ENCODE results near the gene RNF168. TPM values are rescaled to one million over a fixed set of nuclear protein-coding genes. Genes with fewer than 3 reads are reported as not detected.
"Not testable (repeated sequence)": the region's sequence is repeated elsewhere in the genome, so short reads cannot be mapped to it uniquely, and the experiment has no call there.

Gene RNF168
- polyA plus RNA-seq, 12 donors = 8.2 to 14.0 (median 10.0) TPM; not detected in 1

DNA sequence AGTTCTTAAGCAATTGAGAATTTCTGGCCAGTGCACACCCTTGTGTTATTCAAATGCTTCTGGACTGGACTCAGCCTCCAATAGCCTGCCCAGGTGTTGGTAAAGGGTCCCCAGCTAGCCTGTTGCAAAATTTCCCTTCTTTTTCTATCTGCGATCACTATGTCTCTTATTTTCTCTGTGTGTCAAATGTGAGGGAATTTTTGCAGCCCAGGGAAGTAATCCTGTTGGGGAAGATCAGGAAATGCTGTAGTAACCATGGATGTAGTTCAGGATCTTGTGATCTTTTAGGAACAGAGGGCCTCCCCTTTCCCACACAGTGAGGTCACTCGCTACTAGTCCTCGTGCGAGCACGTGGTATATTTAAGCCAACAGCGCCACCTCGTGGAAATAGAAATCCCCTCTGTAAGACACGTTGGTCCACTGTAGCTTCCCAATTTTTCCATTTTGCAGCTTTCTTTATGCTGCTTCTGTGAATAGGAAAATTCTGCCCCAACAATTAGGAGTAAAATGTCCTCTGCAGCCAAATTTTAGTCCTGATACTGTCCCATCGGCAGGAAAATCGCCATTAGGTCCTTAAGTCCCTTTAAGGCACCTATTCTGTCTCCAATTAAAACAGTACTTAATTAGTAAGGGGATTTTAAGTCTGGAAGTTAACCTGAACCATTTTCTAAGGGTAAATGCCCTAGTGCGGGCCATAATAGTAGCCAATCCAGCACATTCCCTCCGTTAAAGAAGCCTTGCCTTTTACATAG lies 15.6 kb upstream of the RNF168 start:
- DNase-seq = no peak

DNA sequence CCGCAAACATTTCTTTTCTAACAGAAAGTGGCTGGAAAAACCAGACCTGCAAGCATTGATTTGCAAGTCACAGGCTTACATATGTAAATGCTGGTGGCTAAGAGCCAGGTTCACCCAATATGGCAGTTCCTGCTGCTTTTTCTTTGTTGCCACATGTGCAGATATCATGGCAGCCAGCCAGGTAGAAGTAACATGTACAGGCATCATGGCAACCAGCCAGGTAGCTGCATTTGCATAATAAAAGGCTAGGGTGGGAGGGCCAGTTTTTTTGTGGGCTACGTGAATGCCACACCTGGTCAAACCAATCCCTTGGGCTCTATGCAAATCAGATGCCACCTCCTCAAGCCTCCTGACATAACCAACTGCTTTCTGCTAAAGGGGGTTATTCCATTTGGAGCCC lies 14.4 kb upstream of the RNF168 start:
- DNase-seq = no peak

DNA sequence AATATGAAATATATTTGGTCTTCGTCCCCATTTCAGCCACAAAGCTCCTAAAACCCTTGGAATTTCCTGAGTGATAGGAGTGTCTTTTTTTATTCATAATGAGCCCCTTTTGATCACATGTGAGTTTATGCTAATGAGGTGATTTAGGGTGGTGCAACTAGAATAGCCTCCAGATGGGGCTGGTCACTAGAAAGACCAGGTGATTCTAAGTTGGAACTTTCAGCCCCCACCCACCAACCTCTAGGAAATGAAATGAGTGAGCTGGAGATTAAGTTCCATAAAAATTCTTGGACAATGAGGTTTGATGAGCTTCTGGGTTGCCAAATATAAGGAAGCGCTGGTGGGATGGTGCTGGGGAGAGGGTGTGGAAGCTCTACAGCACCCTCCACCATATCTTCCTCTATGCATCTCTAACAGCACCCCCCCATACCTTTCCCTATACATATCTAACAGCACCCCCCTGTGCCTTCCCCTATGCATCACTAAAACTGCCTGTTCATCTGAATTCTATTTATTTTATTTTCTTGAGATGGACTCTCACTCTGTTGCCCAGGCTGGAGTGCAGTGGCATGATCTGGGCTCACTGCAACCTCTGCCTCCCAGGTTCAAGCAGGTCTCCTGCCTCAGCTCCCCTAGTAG lies 13.7 kb upstream of the RNF168 start:
- DNase-seq = no peak

DNA sequence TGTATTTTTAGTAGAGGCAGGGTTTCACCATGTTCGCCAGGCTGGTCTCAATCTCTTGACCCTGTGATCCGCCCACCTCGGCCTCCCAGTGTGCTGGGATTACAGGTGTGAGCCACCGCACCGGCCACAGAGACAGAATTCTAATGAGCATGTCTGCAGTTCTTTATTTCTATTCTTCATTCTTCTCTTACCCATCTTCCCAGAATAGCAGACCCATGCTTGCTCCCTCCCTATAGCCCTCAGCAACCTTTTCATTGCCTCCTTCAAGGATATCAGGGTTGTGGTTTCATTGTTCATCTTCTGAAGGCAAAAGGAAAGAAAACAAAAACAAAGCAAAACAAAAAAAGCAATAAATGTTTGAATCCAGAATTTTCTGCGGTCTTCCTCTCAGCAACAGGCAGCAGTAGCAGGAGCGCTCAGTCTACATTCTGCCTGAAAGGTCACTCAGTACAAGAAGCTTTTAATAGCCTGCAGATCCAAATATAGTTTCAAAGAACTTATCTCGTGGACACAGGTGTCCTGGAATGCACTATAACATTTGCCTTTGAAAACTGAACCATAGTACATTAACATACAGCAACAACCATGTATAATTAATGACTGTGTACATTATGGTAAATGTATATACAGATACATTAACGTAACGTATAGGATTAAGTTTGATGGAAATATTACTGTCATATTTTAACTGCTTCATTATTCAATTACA lies 11.5 kb upstream of the RNF168 start, which contains the start of gene SMCO1:
Gene SMCO1 (minus strand): TSS at position 434 of the 709 bp plus-strand sequence. CDS start 137 bp downstream, at position 297.
- DNase-seq = no peak

DNA sequence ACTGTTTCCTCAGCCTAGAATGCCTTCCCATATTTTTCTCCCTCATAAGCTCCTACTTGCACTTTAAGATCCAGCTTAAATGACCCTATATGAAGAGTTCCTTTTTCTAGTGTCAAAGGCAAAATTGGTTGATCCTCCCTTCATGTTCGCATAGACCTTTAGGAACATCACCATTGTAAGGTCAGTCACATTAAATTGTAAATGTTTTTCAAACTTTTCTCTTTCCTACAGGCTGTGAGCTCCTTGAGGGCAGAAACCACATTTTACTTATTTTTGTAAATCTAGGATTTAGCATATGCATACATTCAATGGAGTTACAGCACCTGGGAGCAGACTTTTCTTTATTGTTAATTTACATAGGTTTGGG lies 10.8 kb upstream of the RNF168 start:
- DNase-seq = no peak

DNA sequence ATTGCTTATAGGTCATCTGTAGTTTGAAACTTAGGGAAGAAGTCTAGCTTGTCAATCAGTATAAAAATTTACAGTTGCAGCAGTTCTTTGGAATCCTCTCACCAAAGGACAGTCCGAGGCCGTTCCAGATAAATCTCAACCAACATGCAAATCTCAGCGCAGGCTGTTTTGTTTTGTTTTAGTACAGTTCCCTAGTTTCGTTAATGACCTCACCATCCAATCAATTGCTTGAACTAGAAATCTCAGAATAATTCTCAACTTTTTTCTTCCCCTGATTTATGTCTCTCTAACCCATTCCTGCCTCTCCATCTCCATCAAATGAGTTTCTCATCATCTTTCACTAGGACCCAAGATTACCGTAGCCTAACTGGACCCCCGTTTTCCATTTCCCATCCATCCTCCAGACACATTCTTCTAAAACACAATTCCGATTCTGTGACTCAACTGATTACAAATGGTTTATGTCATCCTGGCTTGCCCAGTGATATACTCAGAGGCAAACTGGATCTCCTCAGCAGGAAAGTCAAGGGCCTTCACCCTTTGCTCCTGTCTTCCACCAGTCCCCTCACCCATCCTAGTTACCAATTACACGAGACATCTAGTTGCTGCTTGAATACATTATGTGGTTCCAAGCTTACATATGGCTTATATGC lies 10.3 kb upstream of the RNF168 start:
- DNase-seq = no peak

DNA sequence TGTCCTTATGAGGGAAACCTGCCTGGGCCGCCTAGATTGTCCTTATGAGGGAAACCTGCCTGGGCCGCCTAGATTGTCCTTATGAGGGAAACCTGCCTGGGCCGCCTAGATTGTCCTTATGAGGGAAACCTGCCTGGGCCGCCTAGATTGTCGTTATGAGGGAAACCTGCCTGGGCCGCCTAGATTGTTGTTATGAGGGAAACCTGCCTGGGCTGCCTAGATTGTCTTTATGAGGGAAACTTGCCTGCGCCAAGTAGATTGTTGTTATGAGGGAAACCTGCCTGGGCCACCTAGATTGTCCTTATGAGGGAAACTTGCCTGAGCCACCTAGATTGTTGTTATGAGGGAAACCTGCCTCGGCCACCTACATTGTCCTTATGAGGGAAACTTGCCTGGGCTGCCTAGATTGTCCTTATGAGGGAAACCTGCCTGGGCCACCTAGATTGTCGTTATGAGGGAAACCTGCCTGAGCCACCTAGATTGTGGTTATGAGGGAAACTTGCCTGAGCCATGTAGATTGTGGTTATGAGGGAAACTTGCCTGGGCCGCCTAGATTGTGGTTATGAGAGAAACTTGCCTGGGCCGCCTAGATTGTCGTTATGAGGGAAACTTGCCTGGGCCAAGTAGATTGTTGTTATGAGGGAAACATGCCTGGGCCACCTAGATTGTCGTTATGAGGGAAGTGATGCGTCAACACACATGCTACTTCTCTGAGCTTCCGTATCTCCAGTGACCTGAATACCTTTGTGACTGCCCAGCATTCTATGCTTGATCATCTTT lies 8.3 kb upstream of the RNF168 start:
- DNase-seq = not testable (repeated sequence)

DNA sequence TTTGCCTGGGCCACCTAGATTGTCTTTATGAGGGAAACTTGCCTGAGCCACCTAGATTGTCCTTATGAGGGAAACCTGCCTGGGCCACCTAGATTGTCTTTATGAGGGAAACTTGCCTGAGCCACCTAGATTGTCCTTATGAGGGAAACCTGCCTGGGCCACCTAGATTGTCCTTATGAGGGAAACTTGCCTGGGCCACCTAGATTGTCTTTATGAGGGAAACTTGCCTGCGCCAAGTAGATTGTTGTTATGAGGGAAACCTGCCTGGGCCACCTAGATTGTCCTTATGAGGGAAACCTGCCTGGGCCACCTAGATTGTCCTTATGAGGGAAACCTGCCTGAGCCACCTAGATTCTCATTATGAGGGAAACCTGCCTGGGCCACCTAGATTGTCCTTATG lies 7.5 kb upstream of the RNF168 start:
- not testable (repeated sequence) for DNase-seq

DNA sequence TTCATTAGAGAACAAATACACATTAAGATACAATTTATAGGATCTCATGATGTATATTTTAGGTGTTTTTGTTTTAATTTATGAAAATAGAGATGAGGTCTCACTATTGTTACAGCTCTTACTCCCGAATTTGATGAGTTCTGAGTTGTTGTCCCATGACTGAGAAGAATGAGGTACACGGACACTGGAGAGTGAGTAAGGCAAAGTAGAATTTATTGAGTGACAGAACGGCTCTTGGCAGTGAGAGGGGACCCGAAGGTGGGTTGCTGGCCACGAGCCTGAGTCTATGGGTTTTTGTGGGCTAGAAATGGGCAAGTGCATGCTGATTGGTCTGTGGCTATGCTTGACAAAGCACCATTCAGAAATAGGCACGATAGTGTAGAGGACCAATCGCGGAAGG lies 3.1 kb upstream of the RNF168 start:
- DNase-seq = no peak

DNA sequence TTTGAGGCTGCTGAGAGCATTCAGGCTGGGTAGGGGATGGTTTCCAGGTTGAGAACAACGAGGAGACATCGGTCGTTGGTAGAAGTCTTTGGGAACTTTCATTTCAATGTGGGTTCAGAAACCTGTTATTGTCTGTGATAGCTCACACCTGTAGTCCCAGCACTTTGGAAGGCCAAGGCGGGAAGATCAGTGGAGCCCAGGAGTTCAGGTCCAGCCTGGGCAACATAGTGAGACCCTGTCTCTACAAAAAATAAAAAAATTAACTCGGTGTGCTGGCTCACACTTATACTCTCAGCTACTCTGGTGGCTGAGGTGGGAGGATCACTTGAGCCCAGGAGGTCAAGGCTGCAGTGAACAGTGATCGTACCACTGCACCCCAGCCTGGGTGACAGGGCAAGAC lies 988 bp upstream of the RNF168 start:
- no peak for DNase-seq

DNA sequence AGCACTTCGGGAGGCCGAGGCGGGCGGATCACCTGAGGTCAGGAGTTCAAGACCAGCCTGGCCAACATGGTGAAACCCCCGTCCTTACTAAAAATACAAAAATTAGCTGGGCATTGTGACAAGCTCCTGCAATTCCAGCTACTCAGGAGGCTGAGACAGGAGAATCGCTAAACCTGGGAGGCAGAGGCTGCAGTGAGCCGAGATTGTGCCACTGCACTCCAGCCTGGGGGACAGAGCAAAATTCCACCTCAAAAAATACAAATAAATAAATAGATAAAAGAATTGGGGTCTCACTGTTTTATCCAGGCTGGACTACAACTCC lies 470 bp upstream of the RNF168 start:
- not testable (repeated sequence) for DNase-seq

DNA sequence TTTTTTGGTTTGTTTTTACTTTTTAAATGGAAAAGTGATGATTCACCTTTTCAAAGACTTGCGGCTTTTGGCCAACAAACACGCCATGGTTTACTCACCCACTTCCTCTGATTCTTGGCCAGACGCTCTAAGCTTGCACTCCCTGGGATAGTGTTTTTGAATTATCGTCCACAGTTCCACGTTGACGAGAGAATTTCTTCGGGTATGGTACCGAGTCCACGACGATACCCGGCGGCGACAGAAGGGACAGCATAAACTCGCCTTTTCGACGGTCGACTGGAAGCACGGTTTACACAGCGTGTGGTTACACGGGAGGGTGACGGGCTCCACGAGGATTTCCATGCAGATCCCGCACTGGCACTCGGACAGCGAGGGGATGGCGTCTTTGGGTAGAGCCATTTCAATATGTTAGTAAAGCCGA lies 783 bp downstream of the RNF168 start:
- DNase-seq = peak; percentile 53

DNA sequence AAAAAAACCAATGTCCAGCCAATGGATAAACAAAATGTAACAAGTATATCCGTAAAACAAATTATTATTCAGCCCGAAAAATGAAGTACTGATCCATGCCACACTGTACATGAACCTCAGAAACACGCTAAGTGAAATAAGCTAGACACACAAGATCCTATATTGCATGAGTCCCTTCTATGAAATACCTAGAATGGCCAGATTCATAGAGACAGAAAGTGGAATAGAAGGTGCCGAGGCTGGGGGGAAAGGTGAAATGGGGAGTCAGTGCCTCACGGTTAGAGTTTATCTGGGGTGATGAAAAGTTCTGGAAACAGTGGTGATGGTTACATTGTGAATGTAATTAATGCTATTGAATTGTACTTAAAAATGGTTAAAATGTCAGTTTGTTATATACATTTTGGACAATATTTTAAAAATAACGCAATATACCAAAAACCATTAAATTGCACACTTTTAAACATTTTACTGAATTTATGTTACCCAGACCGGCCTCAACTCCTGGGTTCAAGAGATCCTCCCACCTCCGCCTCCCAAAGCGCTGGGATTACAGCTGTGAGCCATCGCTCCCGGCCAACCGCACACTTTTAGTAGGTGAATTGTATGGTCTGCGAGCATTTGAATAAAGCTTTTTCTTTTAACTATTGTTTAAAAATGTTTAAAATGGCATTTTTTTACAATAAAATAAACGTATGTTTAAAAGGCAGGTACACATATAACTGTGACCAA lies 2.1 kb downstream of the RNF168 start:
- peak; percentile 2 for DNase-seq

DNA sequence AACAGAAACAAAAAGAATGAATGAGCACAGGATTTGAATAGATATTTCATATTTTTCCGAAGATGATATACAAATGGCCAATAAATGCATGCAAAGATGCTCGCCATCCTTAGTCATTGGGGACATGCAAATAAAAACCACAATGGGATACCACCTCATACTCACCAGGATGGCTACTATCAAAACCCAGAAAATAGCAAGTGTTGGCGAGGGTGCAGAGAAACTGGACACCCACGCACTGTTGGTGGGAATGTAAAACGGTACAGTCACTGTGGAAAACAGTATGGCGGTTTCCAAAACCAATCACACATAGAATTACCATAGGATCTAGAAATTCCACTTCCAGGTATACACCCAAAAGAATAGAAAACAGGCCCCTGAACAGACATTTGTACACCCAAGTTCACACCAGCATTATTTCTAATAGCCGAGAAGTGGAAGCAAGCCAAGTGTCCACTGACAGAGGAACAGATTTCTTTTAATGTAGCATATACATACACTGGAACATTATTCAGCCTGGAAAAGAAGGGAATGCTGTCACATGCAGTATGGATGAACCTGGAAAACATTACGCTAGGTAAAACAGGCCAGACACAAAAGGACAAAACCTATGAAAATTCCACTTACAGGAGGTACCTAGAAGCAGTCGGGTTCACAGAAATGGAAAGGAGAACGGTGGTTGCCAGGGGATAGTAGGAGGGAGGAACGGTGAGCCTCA lies 3.6 kb downstream of the RNF168 start:
- DNase-seq = no peak

DNA sequence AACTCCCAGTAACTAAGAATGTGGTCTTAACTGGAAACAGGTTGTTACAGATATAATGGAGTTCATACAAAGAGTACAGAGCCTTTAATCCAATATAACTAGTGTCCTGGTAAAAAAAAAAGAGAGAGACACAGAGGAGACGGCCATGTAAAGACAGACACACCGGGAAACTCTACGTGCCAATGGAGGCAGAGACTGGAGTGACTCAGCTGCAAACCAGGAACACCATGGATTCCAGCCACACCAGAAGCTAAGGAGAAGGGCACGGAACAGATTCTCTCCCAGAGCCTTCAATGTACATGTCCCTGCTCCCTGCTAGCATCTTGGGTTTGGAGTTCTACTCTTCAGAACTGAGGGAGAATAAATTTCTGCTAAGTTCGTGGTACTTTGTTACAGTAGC lies 4.5 kb downstream of the RNF168 start:
- no peak for DNase-seq

DNA sequence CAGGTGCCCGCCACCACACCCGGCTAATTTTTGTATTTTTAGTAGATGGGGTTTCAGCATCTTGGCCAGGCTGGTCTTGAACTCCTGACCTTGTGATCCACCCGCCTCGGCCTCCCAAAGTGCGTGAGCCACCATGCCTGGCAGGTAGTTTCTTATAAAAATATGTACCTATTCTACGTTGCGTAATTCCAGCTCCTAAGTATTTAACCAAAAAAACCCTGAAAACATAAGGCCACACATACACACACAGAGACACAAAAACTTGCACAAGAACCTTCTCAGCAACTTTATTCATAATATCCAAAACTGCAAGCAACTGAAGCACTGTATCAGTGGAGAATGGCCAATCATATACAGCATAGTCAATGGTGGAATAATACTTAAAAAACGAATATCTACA lies 5.3 kb downstream of the RNF168 start:
- no peak for DNase-seq

DNA sequence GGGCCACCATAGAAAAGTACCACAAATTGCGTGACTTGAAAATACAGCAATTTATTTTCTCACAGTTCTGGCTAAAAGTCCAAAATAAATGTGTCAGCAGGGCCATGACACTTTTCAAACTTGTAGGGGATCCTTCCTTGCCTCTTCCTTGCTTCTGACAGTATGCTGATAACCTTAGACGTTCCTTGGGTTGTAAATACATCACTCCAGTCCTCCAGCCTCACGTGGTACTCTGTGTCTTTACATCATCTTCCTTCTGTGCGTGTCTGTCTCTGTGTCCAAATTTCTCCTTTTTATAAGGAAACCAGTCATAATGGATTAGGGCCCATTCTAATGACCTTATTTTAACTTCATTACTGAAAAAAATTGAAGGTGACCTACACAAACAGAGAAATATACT lies 7.4 kb downstream of the RNF168 start:
- DNase-seq = no peak

DNA sequence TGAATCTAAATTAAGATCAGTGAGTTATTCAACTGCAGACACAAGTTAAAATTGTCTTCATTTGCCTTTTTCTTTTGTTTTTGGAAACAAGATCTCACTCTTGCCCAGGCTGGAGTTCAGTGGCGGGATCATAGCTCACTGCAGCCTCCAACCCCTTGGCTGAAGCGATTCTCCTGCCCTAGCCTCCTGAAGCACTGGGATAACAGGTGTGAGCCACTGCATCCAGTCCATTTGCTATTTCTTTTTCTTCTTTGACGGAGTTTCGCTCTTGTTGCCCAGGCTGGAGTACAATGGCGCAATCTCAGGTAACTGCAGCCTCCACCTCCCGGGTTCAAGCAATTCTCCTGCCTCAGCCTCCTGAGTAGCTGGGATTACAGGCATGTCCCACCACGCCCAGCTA lies 10.3 kb downstream of the RNF168 start:
- DNase-seq = no peak

DNA sequence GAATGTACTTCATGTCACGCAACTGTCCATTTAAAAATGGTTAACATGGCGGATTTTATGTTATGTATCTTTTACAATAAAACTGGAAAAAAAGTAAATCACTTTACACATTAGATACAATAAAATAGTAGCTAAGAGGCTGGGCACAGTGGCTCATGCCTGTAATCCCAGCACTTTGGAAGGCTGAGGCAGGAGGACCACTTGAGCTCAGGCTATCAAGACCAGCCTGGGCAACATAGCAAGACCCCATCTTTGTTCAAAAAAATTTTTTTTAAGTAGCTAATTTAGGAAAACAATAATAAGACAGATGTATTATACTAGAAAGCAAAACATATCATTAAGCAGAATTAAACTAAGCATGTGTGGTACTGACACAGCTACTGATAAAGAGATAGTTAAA lies 11.5 kb downstream of the RNF168 start:
- no peak for DNase-seq

DNA sequence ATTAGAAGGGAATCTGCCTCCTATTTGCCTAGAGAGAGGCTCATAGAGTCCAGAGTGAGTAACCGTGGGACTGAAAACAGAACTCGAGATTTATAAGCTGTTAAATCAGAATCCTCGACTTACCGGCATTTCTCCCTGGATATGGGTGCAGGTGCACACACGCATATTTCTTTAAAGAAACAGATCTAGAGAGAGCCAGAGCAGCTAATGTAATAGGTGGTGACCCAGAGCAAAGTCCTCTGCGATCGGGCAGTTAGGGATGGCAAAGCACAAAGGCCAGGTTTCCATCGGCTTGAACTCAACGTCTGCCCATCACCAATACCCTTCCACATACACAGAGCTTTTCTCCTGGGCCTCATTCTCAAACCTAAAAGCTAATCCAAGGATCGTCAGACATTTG lies 13.8 kb downstream of the RNF168 start:
- no peak for DNase-seq

All from muscle of arm (tissue), 12 donors.